Peyer's patch (tissue), 4 donors: ENCODE results near the gene FAAP24. TPM values are rescaled to one million over a fixed set of nuclear protein-coding genes. Genes with fewer than 3 reads are reported as not detected.

Source experiments
- total RNA-seq, 4 donors: library from RNA; depleted of rRNA; stranded (reverse); fragments of >200 nt; gene quantifications; one replicate each; pipeline ENCODE4 v1.1.0, GENCODE V29; 2016

FAAP24 gene
- total RNA-seq, 4 donors from 2014 or later, result 1.3 to 5.6 (median 3.6) TPM; not detected in 1

Other genes starting within 250 kb of the FAAP24 start
- gene SLC7A9, start 102.5 kb upstream of the FAAP24 start, total RNA-seq, result 1,000 to 10,000 TPM in 1 of 4 donors, 100 to 1,000 TPM in 2, 10 to 100 TPM in 1; 22.3 to 1,183 (median 609) TPM
- gene CEP89, start 284 bp upstream of the FAAP24 start, total RNA-seq, result 10 to 100 TPM in 3 of 4 donors, 1 to 10 TPM in 1; 8.8 to 19.8 (median 14.0) TPM
- 10 to 100 TPM; 46.2 to 75.6 (median 61.9) TPM for gene RHPN2, start 92.6 kb downstream of the FAAP24 start, total RNA-seq
- 10 to 100 TPM; 10.2 to 28.9 (median 19.5) TPM for gene GPATCH1, start 108.9 kb downstream of the FAAP24 start, total RNA-seq
- not detected for gene WDR88, start 159.9 kb downstream of the FAAP24 start, total RNA-seq
- gene LRP3, start 222.1 kb downstream of the FAAP24 start, total RNA-seq, result 10 to 100 TPM in 1 of 4 donors, 1 to 10 TPM in 3; 6.7 to 25.6 (median 7.8) TPM